Measurements from ENCODE around the gene KCNIP3. TPM values are rescaled to one million over a fixed set of nuclear protein-coding genes. Genes with fewer than 3 reads are reported as not detected.

Gene KCNIP3
- total and polyA plus RNA-seq, 4 donors, result 0.26 to 1.1 (median 0.62) TPM

DNA sequence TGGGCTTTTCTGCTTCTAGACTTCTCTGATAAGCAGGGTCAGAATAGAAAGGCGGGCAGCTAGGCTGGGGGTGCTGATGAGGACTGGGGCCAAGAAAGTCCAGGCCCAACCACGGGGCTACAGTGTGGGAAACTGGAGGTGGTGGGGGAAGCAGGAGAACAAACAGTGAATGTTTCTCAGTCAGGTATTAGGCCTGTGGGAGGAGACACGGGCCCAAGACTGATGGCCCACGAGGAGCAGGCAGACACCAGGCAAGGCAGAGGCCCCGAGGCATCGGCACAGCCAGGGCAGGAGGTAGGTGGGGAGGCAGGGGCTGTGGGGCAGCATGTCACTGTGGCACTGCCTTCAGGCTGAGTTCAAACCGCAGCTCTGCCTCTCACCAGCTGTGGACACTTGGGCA, 40.7 kb downstream of the KCNIP3 start:
- Histone ChIP-seq H3K27me3 (ENCODE audit: control insufficient read depth in 4 of 4, insufficient read depth in 4 of 4, low read length in 3 of 4) (no peaks in the 10 kb centered on the region), H3K4me3 (ENCODE audit: low read depth in 1 of 3, low read length in 3 of 3) (no peak overlapping the region), H3K9ac (ENCODE audit: low read depth in 1 of 2, low read length in 2 of 2) (no peak overlapping the region), H3K4me1 (ENCODE audit: control insufficient read depth in 4 of 4, insufficient read depth in 4 of 4, low read length in 3 of 4) (no peaks in the 10 kb centered on the region), H3K27ac (ENCODE audit: low read depth in 1 of 2, low read length in 2 of 2) (no peak overlapping the region), H3K36me3 (ENCODE audit: control insufficient read depth in 4 of 4, insufficient read depth in 3 of 4, low read depth in 1 of 4, low read length in 3 of 4) (no peaks in the 10 kb centered on the region), H3K9me3 (ENCODE audit: control insufficient read depth in 4 of 4, low read length in 3 of 4) (no peaks in the 10 kb centered on the region)
- DNase-seq (ENCODE audit: low spot score), result no peak
- TF ChIP-seq EGR1 (IDR thresholded peaks at IDR 0.05; ENCODE audit: low read depth in 2 of 2) (no peak), RXRA (IDR thresholded peaks at IDR 0.05) (no peak), HNF4A (conservative IDR thresholded peaks at IDR 0.05) (no peak), ATF3 (IDR thresholded peaks at IDR 0.05) (no peak), SP1 (IDR thresholded peaks at IDR 0.05) (no peak), RAD21 (IDR thresholded peaks at IDR 0.05) (no peak), ZBTB33 (IDR thresholded peaks at IDR 0.05) (no peak), REST (IDR thresholded peaks at IDR 0.05) (no peak), NR2F2 (IDR thresholded peaks at IDR 0.05) (no peak), HNF4G (IDR thresholded peaks at IDR 0.05) (no peak), YY1 (IDR thresholded peaks at IDR 0.05) (no peak), FOXA2 (IDR thresholded peaks at IDR 0.05) (no peak), FOXA1 (IDR thresholded peaks at IDR 0.05) (no peak), MAX (IDR thresholded peaks at IDR 0.05) (no peak), TAF1 (conservative IDR thresholded peaks at IDR 0.05) (no peak), JUND (IDR thresholded peaks at IDR 0.05) (no peak), GABPA (IDR thresholded peaks at IDR 0.05 in 1 of 2, conservative IDR thresholded peaks at IDR 0.05 in 1 of 2) (no peak)
- TF ChIP-seq, protein P1, sequence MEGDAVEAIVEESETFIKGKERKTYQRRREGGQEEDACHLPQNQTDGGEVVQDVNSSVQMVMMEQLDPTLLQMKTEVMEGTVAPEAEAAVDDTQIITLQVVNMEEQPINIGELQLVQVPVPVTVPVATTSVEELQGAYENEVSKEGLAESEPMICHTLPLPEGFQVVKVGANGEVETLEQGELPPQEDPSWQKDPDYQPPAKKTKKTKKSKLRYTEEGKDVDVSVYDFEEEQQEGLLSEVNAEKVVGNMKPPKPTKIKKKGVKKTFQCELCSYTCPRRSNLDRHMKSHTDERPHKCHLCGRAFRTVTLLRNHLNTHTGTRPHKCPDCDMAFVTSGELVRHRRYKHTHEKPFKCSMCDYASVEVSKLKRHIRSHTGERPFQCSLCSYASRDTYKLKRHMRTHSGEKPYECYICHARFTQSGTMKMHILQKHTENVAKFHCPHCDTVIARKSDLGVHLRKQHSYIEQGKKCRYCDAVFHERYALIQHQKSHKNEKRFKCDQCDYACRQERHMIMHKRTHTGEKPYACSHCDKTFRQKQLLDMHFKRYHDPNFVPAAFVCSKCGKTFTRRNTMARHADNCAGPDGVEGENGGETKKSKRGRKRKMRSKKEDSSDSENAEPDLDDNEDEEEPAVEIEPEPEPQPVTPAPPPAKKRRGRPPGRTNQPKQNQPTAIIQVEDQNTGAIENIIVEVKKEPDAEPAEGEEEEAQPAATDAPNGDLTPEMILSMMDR (IDR thresholded peaks at IDR 0.05; ENCODE audit: low read depth, low read length, missing input control), result no peak
- WGBS, result 82% methylated on average over 7 of the region's 7 CpGs

Data from liver (tissue), 9 donors.